B cell (primary cell): Measurements from ENCODE around the gene PLGLB1.
"Not testable (repeated sequence)": the region's sequence is repeated elsewhere in the genome, so short reads cannot be mapped to it uniquely, and the experiment has no call there.

Experiments
- EZH2 ChIP-seq: IDR thresholded peaks from 2 replicates; pipeline ENCODE4 v1.6.1; 2012; ENCODE audit warnings: borderline replicate concordance, low read depth, mild to moderate bottlenecking, moderate library complexity, low read length; ENCODE audit not compliant: insufficient read depth, poor library complexity, severe bottlenecking
- TF ChIP-seq, protein P1 (sequence below): fragments of 200-600 bp; IDR thresholded peaks from one replicate; pipeline ENCODE4 v1.8.0; 2022; ENCODE audit warnings: antibody characterized with exemption, mild to moderate bottlenecking

DNA sequence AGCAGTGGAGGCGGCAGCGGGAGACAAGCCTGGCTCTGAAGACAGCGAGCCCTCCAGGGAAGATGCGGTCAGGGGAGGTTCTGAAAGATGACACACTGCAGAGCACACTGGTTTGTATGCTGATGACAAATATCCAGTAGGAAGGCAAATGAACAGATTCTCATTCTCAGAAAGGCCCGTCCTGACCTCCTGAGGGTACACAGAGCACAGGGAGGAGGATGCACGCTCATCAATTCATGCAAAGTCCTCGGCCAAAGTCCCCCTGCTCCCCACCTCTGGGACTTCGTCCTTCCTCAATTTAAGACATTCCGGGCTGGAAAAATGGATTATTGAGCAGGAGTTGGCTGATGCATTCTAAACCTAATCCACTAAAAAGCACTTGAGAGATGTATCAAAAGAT, 2.6 kb downstream of the PLGLB1 start:
- TF ChIP-seq, protein P1, sequence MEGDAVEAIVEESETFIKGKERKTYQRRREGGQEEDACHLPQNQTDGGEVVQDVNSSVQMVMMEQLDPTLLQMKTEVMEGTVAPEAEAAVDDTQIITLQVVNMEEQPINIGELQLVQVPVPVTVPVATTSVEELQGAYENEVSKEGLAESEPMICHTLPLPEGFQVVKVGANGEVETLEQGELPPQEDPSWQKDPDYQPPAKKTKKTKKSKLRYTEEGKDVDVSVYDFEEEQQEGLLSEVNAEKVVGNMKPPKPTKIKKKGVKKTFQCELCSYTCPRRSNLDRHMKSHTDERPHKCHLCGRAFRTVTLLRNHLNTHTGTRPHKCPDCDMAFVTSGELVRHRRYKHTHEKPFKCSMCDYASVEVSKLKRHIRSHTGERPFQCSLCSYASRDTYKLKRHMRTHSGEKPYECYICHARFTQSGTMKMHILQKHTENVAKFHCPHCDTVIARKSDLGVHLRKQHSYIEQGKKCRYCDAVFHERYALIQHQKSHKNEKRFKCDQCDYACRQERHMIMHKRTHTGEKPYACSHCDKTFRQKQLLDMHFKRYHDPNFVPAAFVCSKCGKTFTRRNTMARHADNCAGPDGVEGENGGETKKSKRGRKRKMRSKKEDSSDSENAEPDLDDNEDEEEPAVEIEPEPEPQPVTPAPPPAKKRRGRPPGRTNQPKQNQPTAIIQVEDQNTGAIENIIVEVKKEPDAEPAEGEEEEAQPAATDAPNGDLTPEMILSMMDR, result not testable (repeated sequence)
- TF ChIP-seq EZH2, result not testable (repeated sequence)
